NK-92 (cell line): ENCODE data around the gene FLVCR1.
"Not testable (repeated sequence)": the region's sequence is repeated elsewhere in the genome, so short reads cannot be mapped to it uniquely, and the experiment has no call there.

Experiments
- DNase-seq: peaks from one replicate; lab custom pipeline; 2025; ENCODE audit not compliant: unreplicated experiment; lab: John Stamatoyannopoulos, UW

The FLVCR1 gene

DNA sequence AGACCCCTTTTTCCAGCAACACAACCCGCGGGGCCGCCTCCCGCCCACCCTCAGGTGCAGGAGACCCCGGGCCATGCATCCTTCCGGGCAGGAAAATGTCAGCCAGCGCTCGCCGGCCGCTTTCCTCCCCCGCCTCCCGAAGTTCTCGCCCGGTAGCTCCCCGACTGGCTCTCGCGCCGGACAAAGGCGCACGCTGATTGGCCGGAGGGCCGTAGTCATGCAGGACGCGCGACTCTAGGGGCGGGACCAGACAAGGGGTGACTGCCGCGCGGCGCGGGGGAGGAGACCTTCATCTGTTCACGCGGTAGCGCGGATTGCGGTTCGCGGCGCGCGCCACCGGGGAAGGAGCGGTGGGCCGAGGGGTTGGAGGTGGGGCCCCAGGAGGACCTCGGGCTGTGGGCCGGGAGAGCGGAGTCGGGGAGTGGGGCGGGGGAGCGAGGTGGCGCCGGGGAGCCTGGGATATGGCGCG, at the start of gene FLVCR1:
FLVCR1 (plus strand) TSS at position 284 of the 469 bp plus-strand sequence; CDS start at position 462, 178 bp downstream.
- peak; percentile 26 for DNase-seq

DNA sequence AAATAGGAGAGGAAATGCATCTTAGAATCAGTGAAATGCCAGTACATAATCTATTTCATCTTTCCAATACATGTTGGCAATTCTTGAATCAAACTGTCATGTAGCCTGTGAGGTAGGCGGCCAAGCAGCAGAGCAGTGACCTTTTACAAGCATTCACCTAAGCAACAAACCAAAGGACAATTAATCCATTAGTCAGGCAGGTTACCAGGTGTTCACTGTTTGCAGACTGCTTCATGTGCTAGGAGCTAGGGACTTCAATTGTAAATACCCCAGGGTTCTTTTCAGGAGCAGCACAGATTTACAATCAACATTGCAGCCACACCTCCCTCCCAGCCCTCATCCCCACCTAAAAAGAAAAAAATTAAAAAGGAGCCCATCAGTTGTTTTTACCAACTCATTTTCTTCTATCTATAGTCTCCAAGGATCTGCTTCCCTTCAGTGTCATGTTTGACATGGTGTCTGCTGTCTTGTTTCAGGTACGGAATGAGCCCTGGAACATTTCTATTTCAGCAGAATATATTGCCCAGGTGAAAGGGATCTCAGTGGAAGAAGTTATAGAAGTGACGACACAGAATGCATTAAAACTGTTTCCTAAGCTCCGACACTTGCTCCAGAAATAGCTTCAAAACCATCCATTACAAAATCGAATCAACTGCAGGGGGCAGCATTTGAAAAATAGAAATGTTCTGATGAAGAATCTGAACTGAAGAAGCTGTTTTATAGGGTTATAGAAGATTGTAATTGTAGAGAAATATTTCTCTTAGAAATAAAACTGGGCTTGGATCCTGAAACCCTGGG, 43.3 kb upstream of the FLVCR1 start:
- DNase-seq, result no peak

DNA sequence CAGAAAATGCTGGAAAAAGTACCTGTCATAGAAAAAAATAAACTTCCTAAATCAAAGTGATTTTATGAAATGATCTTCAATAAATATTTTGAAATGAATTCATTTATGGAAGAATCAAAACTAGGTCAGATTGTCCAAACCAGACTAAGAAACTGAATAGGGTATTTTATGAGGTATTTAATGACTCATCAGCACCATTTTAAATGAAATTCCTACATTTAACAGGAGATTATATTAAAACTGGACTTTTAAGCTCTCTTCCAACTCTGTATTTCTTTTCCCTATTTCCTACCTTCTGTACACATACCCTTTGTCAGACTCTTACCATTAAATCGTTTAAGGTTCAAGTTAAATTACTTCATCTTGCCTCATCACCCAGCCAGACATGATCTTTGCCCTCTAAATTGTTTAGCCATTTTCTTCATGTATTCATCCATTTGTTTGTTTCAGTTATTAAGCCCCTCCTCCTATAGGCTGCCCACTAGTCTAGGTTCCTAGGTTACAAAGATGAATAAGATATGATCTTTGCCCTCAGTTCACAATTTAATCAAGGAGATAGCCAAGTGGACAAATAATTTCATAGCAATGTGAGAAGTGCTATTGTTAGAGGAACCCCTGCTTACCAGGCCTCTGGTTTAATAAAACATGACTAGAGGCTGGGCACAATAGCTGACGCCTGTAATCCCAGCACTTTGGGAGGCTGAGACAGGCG, 41.4 kb upstream of the FLVCR1 start:
- no peak for DNase-seq

DNA sequence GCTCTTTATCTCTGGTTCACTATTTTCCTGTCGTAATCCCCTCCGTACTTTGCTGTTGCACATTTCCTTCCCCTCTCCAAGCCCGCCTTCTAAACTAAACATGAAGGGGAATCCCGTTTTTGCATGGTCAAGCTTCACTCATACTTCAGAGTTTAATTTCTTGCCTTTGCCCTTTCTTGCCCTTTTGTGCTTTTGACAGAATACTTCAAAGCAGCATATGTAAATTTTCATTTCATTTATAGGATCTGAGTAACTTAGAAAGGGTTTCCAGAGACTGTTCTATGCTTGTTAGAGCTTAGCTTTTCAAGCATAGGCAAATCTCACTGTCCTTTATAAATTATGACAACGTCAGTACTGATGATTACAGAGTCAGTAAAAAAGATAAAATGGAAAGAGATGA, 38.3 kb upstream of the FLVCR1 start:
- no peak for DNase-seq

- DNase-seq, result no peak
These were observed 37.1 kb upstream of the FLVCR1 start for GRCh38 chr1:212820969-212821368.

DNA sequence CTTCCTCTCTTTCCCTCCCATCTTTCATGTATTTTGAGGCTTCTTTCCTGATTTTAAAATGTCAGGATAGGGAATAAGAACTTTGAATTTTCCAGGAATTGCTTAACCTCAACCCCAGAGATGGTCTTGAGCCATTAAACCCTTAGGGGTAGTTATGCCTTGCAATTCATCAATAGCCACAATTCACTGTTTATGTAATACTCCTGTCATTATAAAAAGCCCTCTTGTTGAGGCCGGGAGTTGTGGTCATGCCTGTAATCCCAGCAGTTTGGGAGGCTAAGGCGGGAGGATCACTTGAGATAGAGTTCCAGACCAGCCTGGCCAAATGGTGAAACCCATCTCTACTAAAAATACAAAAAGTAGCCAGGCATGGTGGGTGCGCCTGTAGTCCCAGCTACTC, 35.1 kb upstream of the FLVCR1 start:
- DNase-seq, result no peak

DNA sequence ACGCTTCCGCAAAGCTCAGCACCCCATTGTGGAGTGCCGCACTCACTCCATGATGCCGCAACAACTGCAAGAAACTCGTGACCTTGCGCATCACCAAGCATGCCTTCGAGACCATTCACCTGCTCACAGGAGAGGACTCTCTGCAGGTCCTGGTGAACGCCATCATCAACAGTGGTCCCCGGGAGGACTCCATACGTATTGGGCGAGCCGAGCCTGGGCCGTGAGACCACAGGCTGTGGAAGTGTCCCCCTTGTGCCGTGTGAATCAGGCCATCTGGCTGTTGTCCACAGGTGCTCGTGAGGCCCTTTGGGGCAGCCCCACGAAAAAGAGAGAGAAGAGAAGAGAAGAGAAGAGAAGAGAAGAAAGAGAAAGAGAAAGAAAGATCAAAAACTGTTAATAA, 33.9 kb upstream of the FLVCR1 start:
- no peak for DNase-seq

DNA sequence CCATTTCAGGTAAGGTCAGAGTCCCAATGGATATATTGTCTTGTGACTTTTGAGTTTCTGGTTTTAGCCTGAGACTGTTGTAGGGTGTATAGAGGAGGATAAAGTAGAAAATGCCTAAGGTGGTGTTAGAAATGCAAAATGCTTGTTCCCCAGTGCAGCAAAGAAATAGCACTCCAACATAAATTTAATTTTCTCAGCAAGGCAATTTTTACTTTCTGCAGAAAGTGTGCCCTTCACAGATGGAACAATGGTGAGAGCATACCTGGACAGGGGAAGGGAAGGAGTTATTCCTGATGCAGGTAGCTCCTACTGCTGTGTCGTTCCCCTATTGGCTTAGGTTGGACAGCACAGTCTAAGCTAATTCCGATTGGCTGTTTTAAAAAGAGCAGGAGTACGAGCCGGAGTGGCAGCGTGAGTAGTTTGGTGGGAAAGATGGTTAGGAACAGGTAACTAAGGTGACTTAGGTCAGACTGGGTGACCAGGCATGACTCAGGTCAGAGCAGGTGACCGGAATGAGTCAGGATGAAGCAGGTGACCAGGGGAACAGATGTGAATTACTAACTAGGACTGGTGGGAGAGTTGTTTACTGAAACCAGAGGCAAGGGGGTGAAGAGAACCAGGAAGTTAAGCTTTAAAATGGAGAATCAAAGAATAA, 32.1 kb upstream of the FLVCR1 start:
- DNase-seq, result no peak

GRCh38 chr1:212827171-212827776, 30.8 kb upstream of the FLVCR1 start:
- no peak for DNase-seq

- no peak for DNase-seq
These were observed 30.2 kb upstream of the FLVCR1 start for GRCh38 chr1:212827831-212828278.

DNA sequence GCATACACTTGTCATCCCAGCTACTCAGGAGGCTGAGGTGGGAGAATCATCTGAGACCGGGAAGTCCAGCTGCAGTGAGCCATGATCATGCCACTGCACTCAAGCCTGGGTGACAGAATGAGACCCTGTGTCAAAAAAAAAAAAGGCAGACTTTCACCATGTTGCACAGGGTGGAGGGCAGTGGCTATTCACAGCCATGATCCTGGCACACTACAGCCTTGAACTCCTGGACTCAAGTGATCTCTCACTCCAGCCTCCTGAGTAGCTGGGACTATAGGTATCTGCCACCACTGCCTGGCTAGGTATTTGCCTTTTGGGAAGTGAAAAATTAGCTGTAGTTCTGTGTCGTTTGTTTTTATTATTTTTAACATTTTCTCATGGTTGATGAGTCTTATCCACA, 29.7 kb upstream of the FLVCR1 start:
- DNase-seq, result no peak

DNA sequence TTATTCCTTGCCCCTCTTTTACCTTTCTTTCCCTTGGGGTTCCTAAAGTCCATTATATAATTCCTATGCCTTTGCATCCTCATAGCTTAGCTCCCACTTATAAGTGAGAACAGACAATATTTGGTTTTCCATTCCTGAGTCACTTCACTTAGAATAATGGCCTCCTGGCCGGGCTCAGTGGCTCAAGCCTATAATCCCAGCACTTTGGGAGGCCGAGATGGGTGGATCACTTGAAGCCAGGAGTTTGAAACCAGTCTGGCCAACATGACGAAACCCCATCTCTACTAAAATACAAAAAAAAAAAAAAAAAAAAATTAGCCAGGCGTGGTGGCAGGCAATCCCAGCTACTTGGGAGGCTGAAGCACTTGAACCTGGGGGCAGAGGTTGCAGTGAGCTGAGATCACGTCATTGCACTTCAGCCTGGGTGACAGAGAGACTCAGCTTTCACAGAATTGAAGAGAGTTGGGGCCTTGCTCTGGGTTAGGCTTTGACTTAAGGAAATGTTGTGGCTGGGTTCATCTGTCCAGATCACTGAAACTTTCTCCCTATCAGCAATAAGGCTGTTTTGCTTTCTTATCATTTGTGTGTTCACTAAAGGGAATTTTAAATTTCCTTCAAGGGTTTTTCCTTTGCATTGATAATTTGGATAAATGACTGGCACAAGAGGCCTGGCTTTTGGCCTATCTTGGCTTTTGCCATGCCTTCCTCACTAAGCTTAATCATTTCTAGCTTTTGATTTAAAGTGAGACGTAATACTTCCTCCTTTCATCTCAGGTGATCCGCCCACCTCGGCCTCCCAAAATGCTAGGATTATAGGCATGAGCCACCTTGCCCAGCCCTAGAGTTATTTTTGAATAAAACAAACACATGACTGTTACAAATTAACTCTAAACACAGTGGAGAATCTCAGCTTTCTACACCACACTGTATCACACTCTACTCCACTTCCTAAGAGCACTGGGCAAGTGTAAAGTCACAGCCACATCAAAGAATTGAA, 24.6 kb upstream of the FLVCR1 start:
- not testable (repeated sequence) for DNase-seq

DNA sequence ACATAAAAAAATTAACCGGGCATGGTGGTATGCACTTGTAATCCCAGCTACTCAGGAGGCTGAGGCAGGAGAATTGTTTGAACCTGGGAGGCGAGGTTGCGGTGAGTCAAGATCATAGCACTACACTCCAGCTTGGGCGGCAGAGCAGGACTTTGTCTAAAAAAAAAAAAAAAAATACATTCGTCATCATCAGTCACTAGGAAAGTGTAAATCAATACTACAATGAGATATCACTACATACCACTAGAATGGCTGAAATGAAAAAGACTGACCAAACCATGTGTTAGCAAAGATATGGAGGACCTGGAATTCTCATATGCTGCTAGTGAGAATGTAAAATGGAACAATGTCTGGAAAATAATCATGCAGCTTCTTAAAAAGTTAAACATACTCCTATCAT, 19.9 kb upstream of the FLVCR1 start:
- DNase-seq, result no peak

DNA sequence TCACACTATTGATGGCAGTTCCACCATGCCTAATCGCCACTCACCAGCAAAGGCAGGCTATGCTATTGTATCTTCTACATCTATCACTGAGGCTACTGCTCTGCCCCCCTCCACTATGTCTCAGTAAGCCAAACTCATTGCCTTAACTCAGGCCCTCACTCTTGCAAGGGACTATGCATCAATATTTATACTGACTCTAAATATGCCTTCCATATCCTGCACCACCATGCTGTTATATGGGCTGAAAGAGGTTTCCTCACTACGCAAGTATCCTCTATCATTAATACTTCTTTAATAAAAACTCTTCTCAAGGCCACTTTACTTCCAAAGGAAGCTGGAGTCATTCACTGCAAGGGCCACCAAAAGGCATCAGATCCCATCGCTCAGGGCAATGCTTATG, 13.6 kb upstream of the FLVCR1 start:
- not testable (repeated sequence) for DNase-seq

DNA sequence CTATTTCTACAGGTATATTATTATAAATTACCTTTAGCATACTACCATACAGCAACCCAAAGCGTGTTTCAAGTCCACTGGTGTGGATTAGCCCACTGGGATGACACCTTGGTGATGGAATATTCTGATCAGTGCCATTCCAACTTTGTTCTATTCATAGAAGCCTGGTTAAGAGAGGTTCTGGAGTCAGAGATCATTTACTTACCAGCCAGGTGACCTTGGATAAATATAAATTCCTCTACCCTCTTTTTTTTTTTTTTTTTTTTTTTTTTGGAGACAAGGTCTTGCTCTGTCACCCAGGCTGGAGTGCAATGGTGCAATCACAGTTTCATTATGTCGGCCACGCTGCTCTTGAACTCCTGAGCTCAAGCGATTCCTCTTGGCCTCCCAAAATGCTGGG, 10.5 kb upstream of the FLVCR1 start, which contains the start of gene SPATA45:
SPATA45 (minus strand) TSS at position 101 of the 400 bp plus-strand sequence. CDS start 11,500 bp downstream, outside the sequence.
- DNase-seq, result no peak

GRCh38 chr1:212852105-212852688, 5.9 kb upstream of the FLVCR1 start:
- no peak for DNase-seq

- no peak for DNase-seq
These were observed 4.4 kb upstream of the FLVCR1 start for GRCh38 chr1:212853658-212854057.

DNA sequence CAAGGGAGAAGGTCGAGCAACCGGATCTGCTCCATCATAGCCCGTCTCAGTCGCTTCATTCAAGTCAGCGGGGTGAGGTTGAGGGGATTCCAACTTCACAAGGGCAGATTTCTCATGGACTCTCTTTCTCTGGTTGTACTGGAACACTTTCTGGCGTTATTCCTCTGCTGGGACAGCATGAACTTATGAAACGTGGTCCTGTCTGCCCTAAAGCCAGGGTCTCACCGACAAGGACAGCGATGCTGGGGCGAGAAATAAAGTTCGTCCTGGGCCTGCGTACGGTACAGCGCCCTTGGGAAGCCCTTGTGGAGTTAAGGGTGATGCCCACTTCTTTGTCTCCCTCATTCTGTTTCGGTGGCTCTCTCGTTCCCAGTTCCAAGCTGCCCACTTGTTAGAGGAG, 1.3 kb upstream of the FLVCR1 start:
- no peak for DNase-seq

DNA sequence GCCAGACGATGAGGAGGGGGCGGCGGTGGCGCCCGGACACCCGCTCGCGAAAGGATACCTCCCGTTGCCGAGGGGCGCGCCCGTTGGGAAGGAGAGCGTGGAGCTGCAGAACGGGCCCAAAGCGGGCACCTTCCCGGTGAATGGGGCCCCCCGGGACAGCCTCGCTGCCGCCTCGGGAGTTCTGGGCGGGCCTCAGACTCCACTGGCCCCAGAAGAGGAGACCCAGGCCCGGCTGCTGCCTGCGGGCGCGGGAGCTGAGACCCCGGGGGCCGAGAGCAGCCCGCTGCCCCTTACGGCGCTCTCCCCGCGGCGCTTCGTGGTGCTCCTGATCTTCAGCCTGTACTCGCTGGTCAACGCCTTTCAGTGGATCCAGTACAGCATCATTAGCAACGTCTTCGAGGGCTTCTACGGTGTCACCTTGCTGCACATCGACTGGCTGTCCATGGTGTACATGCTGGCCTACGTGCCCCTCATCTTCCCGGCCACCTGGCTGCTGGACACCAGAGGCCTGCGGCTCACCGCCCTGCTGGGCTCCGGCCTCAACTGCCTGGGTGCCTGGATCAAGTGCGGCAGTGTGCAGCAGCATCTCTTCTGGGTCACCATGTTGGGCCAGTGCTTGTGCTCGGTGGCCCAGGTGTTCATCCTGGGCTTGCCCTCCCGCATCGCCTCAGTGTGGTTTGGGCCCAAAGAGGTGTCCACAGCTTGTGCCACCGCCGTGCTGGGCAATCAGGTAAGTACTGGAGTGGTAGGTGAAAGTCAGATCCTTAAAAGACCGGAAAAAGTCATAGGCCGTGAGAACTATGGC, 588 bp downstream of the FLVCR1 start:
- no peak for DNase-seq
